NCI-H345 (cell line): ENCODE data around the gene GALNT2.

Source experiments
- DNase-seq: peaks from one replicate; lab custom pipeline; 2025; lab: John Stamatoyannopoulos, UW

Gene GALNT2

DNA sequence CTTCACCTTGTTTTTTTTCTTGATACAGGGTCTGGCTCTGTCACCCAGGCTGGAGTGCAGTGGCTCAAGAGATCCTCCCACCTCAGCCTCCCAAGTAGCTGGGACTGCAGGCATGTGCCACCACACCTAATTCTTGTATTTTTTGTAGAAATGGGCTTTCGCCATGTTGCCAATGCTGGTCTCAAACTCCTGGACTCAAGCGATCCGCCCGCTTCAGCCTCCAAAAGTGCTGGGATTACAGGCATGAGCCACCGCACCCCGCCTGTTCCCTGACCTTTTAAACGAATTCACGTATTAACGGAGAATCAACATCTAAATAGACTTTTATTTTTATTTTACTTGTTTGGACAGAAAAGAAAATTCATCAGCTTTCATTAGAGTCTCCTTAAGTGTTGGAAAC is 254.3 kb downstream of the GALNT2 start:
- DNase-seq = no peak

DNA sequence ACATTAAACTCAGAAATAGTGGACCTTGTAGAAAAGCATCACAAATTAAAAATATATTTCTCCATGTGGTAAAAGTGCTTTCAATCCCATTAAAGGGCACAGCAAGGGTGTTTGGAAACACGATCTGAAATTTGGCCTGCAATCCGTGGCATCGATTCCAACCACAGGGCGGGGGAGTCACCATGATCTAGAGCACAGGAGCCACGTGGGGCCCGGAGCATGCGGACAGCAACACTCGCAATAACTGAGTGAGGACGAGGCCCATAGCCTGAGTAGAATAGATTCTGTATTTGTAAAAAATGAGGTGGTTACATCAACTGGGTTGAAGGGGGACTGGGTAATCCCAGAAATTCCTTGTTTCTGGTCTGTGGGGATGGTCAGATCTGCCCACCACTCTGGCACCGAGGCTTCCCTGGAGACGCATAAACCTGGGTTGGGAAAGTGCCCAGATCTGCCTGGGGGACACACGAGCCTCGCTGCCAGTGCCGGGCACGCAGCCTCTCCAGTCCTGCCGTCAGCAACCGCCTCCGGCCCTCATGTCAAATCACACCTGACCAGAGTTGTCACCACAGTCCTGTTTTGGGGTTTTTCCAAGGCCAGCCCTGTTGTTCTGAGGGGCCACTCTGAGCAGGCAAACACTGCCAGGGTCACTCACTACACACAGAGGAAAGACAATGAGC is 254.8 kb downstream of the GALNT2 start:
- DNase-seq = no peak

GRCh38 chr1:230322421-230322756 is 255.4 kb downstream of the GALNT2 start:
- no peak for DNase-seq

DNA sequence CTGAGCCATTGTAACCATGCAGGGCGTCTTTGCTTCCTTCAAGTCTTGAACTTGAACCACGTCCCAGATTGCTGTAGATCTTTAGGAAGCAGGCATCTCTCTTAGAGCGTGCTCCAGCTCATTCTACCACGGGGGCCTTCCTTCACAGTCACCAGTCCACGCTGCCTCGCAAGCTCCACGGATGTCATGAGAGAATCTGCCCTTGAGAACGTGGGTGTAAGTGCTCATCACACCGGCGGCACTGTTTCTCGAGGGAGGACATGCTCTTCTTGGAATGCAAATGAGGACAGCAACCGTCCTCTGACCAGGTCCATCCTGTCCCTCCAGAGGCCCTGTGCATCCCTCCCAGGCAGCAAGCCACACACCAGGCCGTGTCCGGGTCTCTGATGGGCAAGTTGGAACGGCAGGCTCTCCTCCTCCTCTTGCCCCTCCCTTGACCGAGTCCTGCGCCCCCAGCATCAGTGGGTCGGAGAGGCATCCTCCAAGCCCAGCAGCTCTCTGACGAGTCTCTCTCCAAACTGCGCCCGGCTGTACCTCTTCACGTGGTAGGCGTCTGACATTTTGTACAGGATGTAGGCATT is 256.0 kb downstream of the GALNT2 start:
- no peak for DNase-seq

DNA sequence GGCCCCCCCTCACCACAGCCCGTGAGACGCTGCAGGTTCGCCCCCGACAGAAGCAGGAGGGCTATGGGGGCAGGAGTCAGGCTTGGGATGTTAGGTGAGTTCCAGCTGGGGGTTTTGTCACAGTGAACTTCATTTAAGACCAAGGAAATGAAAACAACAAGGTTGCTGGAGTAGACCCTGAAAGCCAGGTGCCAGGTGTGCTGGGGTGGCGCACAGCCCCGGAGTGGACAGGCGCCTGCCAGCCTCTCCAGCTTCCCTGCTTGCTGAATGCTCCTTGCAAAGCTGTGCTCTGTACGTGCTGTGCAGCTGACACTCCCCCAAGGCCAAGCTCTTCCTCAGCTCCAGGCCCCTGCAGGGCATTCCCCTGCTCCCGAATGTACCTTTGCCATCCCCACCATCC is 256.6 kb downstream of the GALNT2 start:
- DNase-seq = no peak

DNA sequence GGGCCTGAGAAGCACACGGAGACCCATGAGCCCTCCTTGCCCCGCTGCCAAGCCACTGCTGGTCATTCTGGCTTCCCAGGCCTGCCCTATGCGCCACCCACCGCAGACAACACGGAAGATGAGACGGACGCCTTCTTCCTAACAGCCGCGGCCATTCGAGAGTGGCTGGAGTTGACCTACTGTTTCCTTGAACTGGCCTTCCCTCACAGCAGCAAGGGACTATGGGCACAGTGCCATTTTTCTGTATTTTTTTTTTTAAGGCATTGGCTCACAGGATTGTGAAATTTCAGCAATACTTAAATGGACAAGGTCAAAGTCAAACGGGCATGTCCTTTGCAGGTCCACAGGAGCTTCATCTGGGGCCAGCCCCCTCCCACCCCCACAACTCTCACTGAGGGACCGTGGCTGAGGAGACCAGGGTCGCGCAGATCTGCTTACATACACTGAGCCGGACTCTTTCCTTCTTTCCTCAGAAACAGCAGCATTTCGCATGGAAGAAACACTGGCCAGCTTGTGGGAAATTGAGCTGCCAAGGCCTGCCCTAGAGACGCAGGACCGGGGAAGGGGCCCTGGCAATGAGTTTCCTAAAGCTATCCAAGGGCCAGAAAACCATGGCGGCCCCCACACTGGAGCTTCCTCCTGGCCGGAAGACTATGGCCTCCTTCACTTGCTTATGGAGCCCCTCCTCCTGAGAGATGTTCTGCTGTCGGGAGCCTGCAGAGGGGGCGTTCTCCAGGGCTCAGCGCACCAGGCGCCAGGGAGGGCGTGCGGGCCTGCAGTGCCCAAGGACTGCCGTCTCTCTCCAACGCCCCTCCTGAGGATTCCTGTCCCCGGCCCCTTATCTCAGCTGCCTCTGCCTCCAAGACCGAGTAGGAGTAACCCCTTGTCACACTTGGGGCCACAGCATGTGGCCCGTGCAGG is 260.2 kb downstream of the GALNT2 start:
- DNase-seq = no peak

DNA sequence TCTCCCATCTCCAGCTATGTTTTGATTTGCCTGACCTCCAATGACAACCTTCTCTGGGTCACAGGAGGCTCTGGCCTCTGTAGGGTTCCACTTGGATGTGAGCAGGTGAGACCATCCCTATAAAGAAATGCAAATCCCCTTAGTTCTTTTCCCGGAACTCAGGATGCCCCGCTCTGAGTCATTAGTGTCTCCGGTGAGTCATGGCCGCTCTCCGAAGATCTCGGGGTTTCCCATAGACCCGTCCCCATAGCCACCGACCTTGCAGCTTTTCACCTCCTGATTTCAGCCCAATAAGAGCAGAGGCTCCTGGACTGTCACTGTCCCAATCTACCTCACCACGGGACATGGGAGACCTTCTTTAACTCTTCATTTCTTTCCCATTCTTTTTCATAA is 260.9 kb downstream of the GALNT2 start:
- DNase-seq = no peak

- no peak for DNase-seq
Observed at GRCh38 chr1:230328342-230329015, 261.4 kb downstream of the GALNT2 start.

GRCh38 chr1:230330157-230330556 is 263.1 kb downstream of the GALNT2 start:
- DNase-seq = no peak
